Frontal cortex (tissue), 1 donor: ENCODE data around the gene GABARAP. TPM values are rescaled to one million over a fixed set of nuclear protein-coding genes. Genes with fewer than 3 reads are reported as not detected.
A peak's percentile ranks its signal among the peaks of the same experiment; 100 is the strongest.

Experiments used
- small RNA-seq: library from RNA; depleted of rRNA; stranded (forward); fragments of <200 nt; gene quantifications from one replicate; pipeline ENCODE3, GENCODE V24; 2014
- total RNA-seq: library from RNA; depleted of rRNA; stranded (reverse); fragments of >200 nt; gene quantifications from one replicate; pipeline ENCODE4 v1.2.3, GENCODE V29; 2014

Gene GABARAP
- total RNA-seq, 1 donor from 2014 or later: 108 TPM

Small RNA genes within 50 kb of the gene (small RNA-seq; reads per million reads assigned to genes)
- gene AC120057.4 (not detected), gene MIR324 (7.2 reads per million, percentile 94 among the genes with 10 or more reads in this experiment), gene RF00019 (not detected)

Other genes starting within 250 kb of the GABARAP start
- gene ALOX12, start 246.4 kb downstream of the GABARAP start, total RNA-seq: under 0.01 TPM
- gene RNASEK, start 229.8 kb downstream of the GABARAP start, total RNA-seq: 13.5 TPM
- gene BCL6B, start 219.4 kb downstream of the GABARAP start, total RNA-seq: 2.0 TPM
- 0.82 TPM for gene SLC16A13, start 206.4 kb downstream of the GABARAP start, total RNA-seq
- not detected for gene SLC16A11, start 198.4 kb downstream of the GABARAP start, total RNA-seq
- gene CLEC10A, start 162.2 kb downstream of the GABARAP start, total RNA-seq: not detected
- gene ASGR2, start 127.6 kb downstream of the GABARAP start, total RNA-seq: not detected
- gene ASGR1, start 63.1 kb downstream of the GABARAP start, total RNA-seq: 18.8 TPM
- gene DLG4, start 22.6 kb downstream of the GABARAP start, total RNA-seq: 111 TPM
- 65.6 TPM for gene ACADVL, start 22.5 kb downstream of the GABARAP start, total RNA-seq
- gene DVL2, start 7.9 kb downstream of the GABARAP start, total RNA-seq: 53.4 TPM
- gene PHF23, start 3.0 kb downstream of the GABARAP start, total RNA-seq: 34.6 TPM
- 18.8 TPM for gene CTDNEP1, start 9.3 kb upstream of the GABARAP start, total RNA-seq
- gene ELP5, start 9.8 kb upstream of the GABARAP start, total RNA-seq: 26.9 TPM
- 0.82 TPM for gene CLDN7, start 20.0 kb upstream of the GABARAP start, total RNA-seq
- under 0.01 TPM for gene SLC2A4, start 39.3 kb upstream of the GABARAP start, total RNA-seq
- gene YBX2, start 52.2 kb upstream of the GABARAP start, total RNA-seq: 1.2 TPM
- 208 TPM for gene EIF5A, start 65.2 kb upstream of the GABARAP start, total RNA-seq
- gene GPS2, start 72.9 kb upstream of the GABARAP start, total RNA-seq: 35.5 TPM
- gene NEURL4, start 86.9 kb upstream of the GABARAP start, total RNA-seq: 44.8 TPM
- 0.41 TPM for gene ACAP1, start 94.1 kb upstream of the GABARAP start, total RNA-seq
- 3.3 TPM for gene KCTD11, start 109.7 kb upstream of the GABARAP start, total RNA-seq
- not detected for gene TMEM95, start 112.7 kb upstream of the GABARAP start, total RNA-seq
- gene TNK1, start 138.6 kb upstream of the GABARAP start, total RNA-seq: 0.82 TPM
- 10.6 TPM for gene PLSCR3, start 152.1 kb upstream of the GABARAP start, total RNA-seq
- 80.3 TPM for gene TMEM256, start 161.6 kb upstream of the GABARAP start, total RNA-seq
- gene NLGN2, start 165.4 kb upstream of the GABARAP start, total RNA-seq: 8.2 TPM
- not detected for gene SPEM1, start 177.9 kb upstream of the GABARAP start, total RNA-seq
- gene SPEM2, start 183.2 kb upstream of the GABARAP start, total RNA-seq: not detected
- not detected for gene SPEM3, start 186.4 kb upstream of the GABARAP start, total RNA-seq
- 2.0 TPM for gene TMEM102, start 193.0 kb upstream of the GABARAP start, total RNA-seq
- 5.3 TPM for gene FGF11, start 197.1 kb upstream of the GABARAP start, total RNA-seq
- 16.7 TPM for gene CHRNB1, start 202.6 kb upstream of the GABARAP start, total RNA-seq
- gene ZBTB4, start 237.2 kb upstream of the GABARAP start, total RNA-seq: 11.8 TPM
- not detected for gene SLC35G6, start 239.0 kb upstream of the GABARAP start, total RNA-seq
- gene POLR2A, start 241.9 kb upstream of the GABARAP start, total RNA-seq: 33.0 TPM